HEK293 (cell line): Measurements from ENCODE around the gene OGFRL1.

Source experiments
- CTCF ChIA-PET: fragments of 350-600 bp; formaldehyde crosslinking; extraction: SDS; loops from one replicate; lab custom pipeline; 2021; ENCODE audit warnings: antibody characterized with exemption; lab: Yijun Ruan, JAX
- POLR2A ChIA-PET: fragments of 300-600 bp; formaldehyde crosslinking; extraction: SDS; loops from one replicate; lab custom pipeline; 2020; ENCODE audit warnings: antibody characterized with exemption, inconsistent platforms; lab: Yijun Ruan, JAX
- H3K27ac ChIP-seq: fragments of 200-500 bp; sonication (Bioruptor generic); 2 replicates; pipeline ENCODE4 v1.5.1; 2014; ENCODE audit warnings: low read depth, low read length, control low read depth, inconsistent platforms; ENCODE audit errors: extremely low read depth
- H3K36me3 ChIP-seq, 2 experiments: fragments of 200-500 bp in 1 of 2; sonication (Bioruptor generic) in 1 of 2; 1 replicate in 1 of 2; 2 replicates in 1 of 2; pipeline ENCODE4 v1.5.1; 2014 to 2017; ENCODE audit warnings: inconsistent platforms in 2 of 2, low read length in 2 of 2; ENCODE audit not compliant: control insufficient read depth in 2 of 2, insufficient read depth in 1 of 2
- H3K4me1 ChIP-seq: fragments of 200-500 bp; sonication (Bioruptor generic); 2 replicates; pipeline ENCODE4 v1.5.1; 2014; ENCODE audit warnings: mild to moderate bottlenecking, low read length, inconsistent platforms; ENCODE audit not compliant: control insufficient read depth, insufficient read depth
- H3K4me3 ChIP-seq: 2 replicates; pipeline ENCODE4 v1.5.1; 2011; ENCODE audit warnings: low read depth, mild to moderate bottlenecking, control low read depth, low read length, moderate library complexity
- H3K9me3 ChIP-seq: fragments of 200-500 bp; sonication (Bioruptor generic); 2 replicates; pipeline ENCODE4 v1.5.1; 2014; ENCODE audit warnings: low read depth, low read length, inconsistent platforms; ENCODE audit not compliant: control insufficient read depth, insufficient read depth
- HOXA7 ChIP-seq: sonication (generic); formaldehyde crosslinking; IDR thresholded peaks from 2 replicates; pipeline ENCODE4 v1.8.1; 2022; ENCODE audit warnings: missing genetic modification reagents, borderline replicate concordance
- KLF1 ChIP-seq: fragments of 450-650 bp; formaldehyde crosslinking; IDR thresholded peaks from 2 replicates; pipeline ENCODE4 v1.5.1; 2016; ENCODE audit warnings: missing biosample characterization, missing genetic modification characterization
- MYNN ChIP-seq: fragments of 450-650 bp; formaldehyde crosslinking; IDR thresholded peaks from 2 replicates; pipeline ENCODE4 v1.5.1; 2016; ENCODE audit warnings: missing biosample characterization, missing genetic modification characterization, borderline replicate concordance
- RBAK ChIP-seq: fragments of 450-650 bp; formaldehyde crosslinking; IDR thresholded peaks from 2 replicates; pipeline ENCODE4 v1.5.1; 2016; ENCODE audit warnings: missing biosample characterization, missing genetic modification characterization
- ZEB2 ChIP-seq: fragments of 450-650 bp; formaldehyde crosslinking; IDR thresholded peaks from 2 replicates; pipeline ENCODE4 v1.5.1; 2016; ENCODE audit warnings: missing biosample characterization, missing genetic modification characterization
- ZNF175 ChIP-seq: fragments of 450-650 bp; formaldehyde crosslinking; IDR thresholded peaks from 2 replicates; pipeline ENCODE4 v1.5.1; 2016; ENCODE audit warnings: missing biosample characterization, missing genetic modification characterization
- ZNF792 ChIP-seq: fragments of 450-650 bp; formaldehyde crosslinking; IDR thresholded peaks from 2 replicates; pipeline ENCODE4 v1.5.1; 2016; ENCODE audit warnings: missing biosample characterization, missing genetic modification characterization
- TF ChIP-seq, protein P1 (sequence below): fragments of 450-650 bp; formaldehyde crosslinking; IDR thresholded peaks from 2 replicates; pipeline ENCODE4 v1.5.1; 2017; ENCODE audit warnings: missing biosample characterization, missing genetic modification characterization
- TF ChIP-seq, protein P2 (sequence below): fragments of 450-650 bp; formaldehyde crosslinking; IDR thresholded peaks from 2 replicates; pipeline ENCODE4 v1.5.1; 2016; ENCODE audit warnings: missing biosample characterization, missing genetic modification characterization, borderline replicate concordance
- TF ChIP-seq, protein P3 (sequence below): fragments of 450-650 bp; formaldehyde crosslinking; conservative IDR thresholded peaks from 2 replicates; pipeline ENCODE4 v1.5.1; 2016; ENCODE audit warnings: low read depth, missing biosample characterization, missing genetic modification characterization

Gene OGFRL1

GRCh38 chr6:71254323-71254722 lies 34.3 kb upstream of the OGFRL1 start:
- no peak overlapping the region for H3K27ac ChIP-seq
- no peak overlapping the region for H3K4me3 ChIP-seq
- no peaks in the 10 kb centered on the region for H3K36me3 ChIP-seq
- CTCF ChIA-PET, result interaction anchor here (0.8 kb wide), 2 partner anchors 33 to 34 kb away, joined by 4 to 6 read pairs; partner anchors contain the start of gene OGFRL1
- no peaks in the 10 kb centered on the region for H3K9me3 ChIP-seq
- POLR2A ChIA-PET, result no interaction called here
- no peaks in the 10 kb centered on the region for H3K4me1 ChIP-seq
- TF ChIP-seq MYNN (peak; percentile 77), KLF1 (tag by site-specific recombination) (no peak)

DNA sequence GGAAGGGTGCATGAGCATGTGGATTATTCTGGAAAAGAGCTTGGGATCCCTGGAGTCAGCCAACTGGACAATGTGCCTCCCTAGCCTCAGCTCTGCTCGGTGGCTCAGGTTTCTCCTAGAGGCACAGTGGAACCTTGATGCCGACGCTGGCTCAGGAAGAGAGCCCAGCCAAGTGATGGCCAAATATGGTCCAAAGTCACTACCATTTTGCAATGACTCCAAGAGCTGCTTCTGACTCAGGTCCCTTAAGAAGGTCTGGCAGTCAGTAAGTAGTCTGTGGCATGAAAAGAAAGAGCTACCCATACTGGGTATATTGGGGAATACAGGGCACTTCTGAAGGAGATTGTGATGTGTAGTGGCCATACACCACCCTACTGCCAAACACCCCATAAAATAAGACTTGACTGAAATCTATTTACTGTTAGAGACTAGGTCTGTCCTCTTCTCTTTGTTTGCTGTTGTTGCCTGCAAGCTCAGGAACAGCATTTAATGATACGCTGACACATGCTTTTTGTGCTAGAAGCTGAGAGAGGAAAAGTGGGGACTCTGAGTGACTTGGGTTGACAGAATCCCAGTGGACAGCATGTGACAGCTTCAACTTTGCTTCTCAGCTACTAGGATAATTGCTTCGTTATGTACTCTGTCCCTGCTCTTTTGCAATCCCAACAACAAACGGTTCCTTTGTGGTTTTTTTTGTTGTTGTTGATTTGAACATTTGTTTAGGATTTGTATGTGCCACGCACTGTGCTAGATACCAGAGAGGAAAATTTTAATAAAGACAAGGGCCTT lies 30.3 kb upstream of the OGFRL1 start:
- no peak overlapping the region for H3K27ac ChIP-seq
- H3K4me1 ChIP-seq, result no peaks in the 10 kb centered on the region
- POLR2A ChIA-PET, result no interaction called here
- no peaks in the 10 kb centered on the region for H3K9me3 ChIP-seq
- H3K36me3 ChIP-seq, result no peaks in the 10 kb centered on the region
- TF ChIP-seq RBAK (tag by site-specific recombination), result no peak
- no peak overlapping the region for H3K4me3 ChIP-seq
- CTCF ChIA-PET, result interaction anchor here (0.9 to 2.0 kb wide), 2 partner anchors 11 to 42 kb away, joined by 3 to 5 read pairs; no protein-coding TSS in a partner anchor

- Histone ChIP-seq H3K4me3 (no peak overlapping the region), H3K27ac (no peak overlapping the region), H3K4me1 (no peaks in the 10 kb centered on the region), H3K9me3 (no peaks in the 10 kb centered on the region), H3K36me3 (no peaks in the 10 kb centered on the region)
- CTCF ChIA-PET, result interaction anchor here (0.6 kb wide), 1 partner anchor 27 kb away, joined by 3 read pairs; no protein-coding TSS in a partner anchor
- POLR2A ChIA-PET, result no interaction called here
- TF ChIP-seq, protein P1, sequence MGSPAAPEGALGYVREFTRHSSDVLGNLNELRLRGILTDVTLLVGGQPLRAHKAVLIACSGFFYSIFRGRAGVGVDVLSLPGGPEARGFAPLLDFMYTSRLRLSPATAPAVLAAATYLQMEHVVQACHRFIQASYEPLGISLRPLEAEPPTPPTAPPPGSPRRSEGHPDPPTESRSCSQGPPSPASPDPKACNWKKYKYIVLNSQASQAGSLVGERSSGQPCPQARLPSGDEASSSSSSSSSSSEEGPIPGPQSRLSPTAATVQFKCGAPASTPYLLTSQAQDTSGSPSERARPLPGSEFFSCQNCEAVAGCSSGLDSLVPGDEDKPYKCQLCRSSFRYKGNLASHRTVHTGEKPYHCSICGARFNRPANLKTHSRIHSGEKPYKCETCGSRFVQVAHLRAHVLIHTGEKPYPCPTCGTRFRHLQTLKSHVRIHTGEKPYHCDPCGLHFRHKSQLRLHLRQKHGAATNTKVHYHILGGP, result no peak
- TF ChIP-seq ZEB2 (tag by site-specific recombination) (no peak), ZNF792 (tag by site-specific recombination) (no peak), ZNF175 (tag by site-specific recombination) (no peak), HOXA7 (no peak)
- TF ChIP-seq, protein P2, sequence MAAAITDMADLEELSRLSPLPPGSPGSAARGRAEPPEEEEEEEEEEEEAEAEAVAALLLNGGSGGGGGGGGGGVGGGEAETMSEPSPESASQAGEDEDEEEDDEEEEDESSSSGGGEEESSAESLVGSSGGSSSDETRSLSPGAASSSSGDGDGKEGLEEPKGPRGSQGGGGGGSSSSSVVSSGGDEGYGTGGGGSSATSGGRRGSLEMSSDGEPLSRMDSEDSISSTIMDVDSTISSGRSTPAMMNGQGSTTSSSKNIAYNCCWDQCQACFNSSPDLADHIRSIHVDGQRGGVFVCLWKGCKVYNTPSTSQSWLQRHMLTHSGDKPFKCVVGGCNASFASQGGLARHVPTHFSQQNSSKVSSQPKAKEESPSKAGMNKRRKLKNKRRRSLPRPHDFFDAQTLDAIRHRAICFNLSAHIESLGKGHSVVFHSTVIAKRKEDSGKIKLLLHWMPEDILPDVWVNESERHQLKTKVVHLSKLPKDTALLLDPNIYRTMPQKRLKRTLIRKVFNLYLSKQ (tag by site-specific recombination), result no peak
- TF ChIP-seq, protein P3, sequence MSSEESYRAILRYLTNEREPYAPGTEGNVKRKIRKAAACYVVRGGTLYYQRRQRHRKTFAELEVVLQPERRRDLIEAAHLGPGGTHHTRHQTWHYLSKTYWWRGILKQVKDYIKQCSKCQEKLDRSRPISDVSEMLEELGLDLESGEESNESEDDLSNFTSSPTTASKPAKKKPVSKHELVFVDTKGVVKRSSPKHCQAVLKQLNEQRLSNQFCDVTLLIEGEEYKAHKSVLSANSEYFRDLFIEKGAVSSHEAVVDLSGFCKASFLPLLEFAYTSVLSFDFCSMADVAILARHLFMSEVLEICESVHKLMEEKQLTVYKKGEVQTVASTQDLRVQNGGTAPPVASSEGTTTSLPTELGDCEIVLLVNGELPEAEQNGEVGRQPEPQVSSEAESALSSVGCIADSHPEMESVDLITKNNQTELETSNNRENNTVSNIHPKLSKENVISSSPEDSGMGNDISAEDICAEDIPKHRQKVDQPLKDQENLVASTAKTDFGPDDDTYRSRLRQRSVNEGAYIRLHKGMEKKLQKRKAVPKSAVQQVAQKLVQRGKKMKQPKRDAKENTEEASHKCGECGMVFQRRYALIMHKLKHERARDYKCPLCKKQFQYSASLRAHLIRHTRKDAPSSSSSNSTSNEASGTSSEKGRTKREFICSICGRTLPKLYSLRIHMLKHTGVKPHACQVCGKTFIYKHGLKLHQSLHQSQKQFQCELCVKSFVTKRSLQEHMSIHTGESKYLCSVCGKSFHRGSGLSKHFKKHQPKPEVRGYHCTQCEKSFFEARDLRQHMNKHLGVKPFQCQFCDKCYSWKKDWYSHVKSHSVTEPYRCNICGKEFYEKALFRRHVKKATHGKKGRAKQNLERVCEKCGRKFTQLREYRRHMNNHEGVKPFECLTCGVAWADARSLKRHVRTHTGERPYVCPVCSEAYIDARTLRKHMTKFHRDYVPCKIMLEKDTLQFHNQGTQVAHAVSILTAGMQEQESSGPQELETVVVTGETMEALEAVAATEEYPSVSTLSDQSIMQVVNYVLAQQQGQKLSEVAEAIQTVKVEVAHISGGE (tag by site-specific recombination), result no peak
Observed at GRCh38 chr6:71259888-71260604, 28.6 kb upstream of the OGFRL1 start.
